Left kidney (tissue), 1 donor: ENCODE measurements around the gene F2RL1. TPM values are rescaled to one million over a fixed set of nuclear protein-coding genes. Genes with fewer than 3 reads are reported as not detected.

Experiments
- polyA plus RNA-seq: library from polyadenylated mRNA; unstranded; fragments of 120-200 nt; gene quantifications from one replicate; pipeline ENCODE4 v1.2.1, GENCODE V29; 2013; ENCODE audit not compliant: insufficient read length

F2RL1 gene
- polyA plus RNA-seq, 1 donor, result 38.4 TPM

Other genes starting within 250 kb of the F2RL1 start
- 0.71 TPM for gene F2RL2, start 195.6 kb upstream of the F2RL1 start, polyA plus RNA-seq
- gene F2R, start 102.9 kb upstream of the F2RL1 start, polyA plus RNA-seq, result 59.9 TPM
- gene S100Z, start 31.0 kb downstream of the F2RL1 start, polyA plus RNA-seq, result 0.32 TPM
- 24.2 TPM for gene CRHBP, start 134.0 kb downstream of the F2RL1 start, polyA plus RNA-seq
- gene AGGF1, start 211.4 kb downstream of the F2RL1 start, polyA plus RNA-seq, result 34.2 TPM